A673 (cell line): ENCODE measurements around the gene C5. TPM values are rescaled to one million over a fixed set of nuclear protein-coding genes. Genes with fewer than 3 reads are reported as not detected.
"Not testable (repeated sequence)": the region's sequence is repeated elsewhere in the genome, so short reads cannot be mapped to it uniquely, and the experiment has no call there.

ENCODE experiments used
- BruUV-seq: library from RNA; stranded (reverse); fragments of 400-500 nt; replicated peaks from 2 replicates; lab custom pipeline; 2021; lab: Mats Ljungman, UMichigan
- CTCF ChIA-PET: fragments of 300-600 bp; sonication (Branson Sonifier 250); formaldehyde crosslinking; loops from one replicate; lab custom pipeline; 2022; ENCODE audit warnings: antibody characterized with exemption; lab: Charles Lee
- POLR2A ChIA-PET: fragments of 300-600 bp; sonication (Branson Sonifier 250); formaldehyde crosslinking; loops from one replicate; lab custom pipeline; 2022; ENCODE audit warnings: antibody characterized with exemption; ENCODE audit not compliant: low non-redundant PET; lab: Charles Lee
- DNase-seq: peaks from one replicate; pipeline ENCODE4 v3.0.0-alpha.2; 2015; ENCODE audit warnings: low spot score
- H3K27ac ChIP-seq: fragments of 200-600 bp; sonication (generic); 2 replicates; pipeline ENCODE4 v1.5.1; 2016; ENCODE audit warnings: mixed run types, low read depth, mild to moderate bottlenecking, mixed read lengths, antibody characterized with exemption, low read length; ENCODE audit not compliant: poor library complexity, severe bottlenecking
- H3K27me3 ChIP-seq: fragments of 200-600 bp; sonication (generic); replicated peaks from 2 replicates; pipeline ENCODE4 v1.6.1; 2017; ENCODE audit warnings: mixed run types, low read depth, mild to moderate bottlenecking, mixed read lengths, antibody characterized with exemption, low read length; ENCODE audit not compliant: insufficient read depth, poor library complexity
- H3K36me3 ChIP-seq: fragments of 200-600 bp; sonication (generic); 2 replicates; pipeline ENCODE4 v1.6.1; 2016; ENCODE audit warnings: mixed run types, mild to moderate bottlenecking, mixed read lengths, antibody characterized with exemption, low read length; ENCODE audit not compliant: insufficient read depth, poor library complexity, severe bottlenecking
- H3K4me1 ChIP-seq: fragments of 200-600 bp; sonication (generic); 2 replicates; pipeline ENCODE4 v1.6.1; 2017; ENCODE audit warnings: mixed run types, mild to moderate bottlenecking, mixed read lengths, antibody characterized with exemption, low read length; ENCODE audit not compliant: insufficient read depth, poor library complexity, severe bottlenecking
- H3K4me3 ChIP-seq: fragments of 200-600 bp; sonication (generic); 2 replicates; pipeline ENCODE4 v1.5.1; 2016; ENCODE audit warnings: low read depth, mixed run types, mild to moderate bottlenecking, mixed read lengths, low read length; ENCODE audit not compliant: poor library complexity, severe bottlenecking
- H3K9me3 ChIP-seq: fragments of 200-600 bp; sonication (generic); 2 replicates; pipeline ENCODE4 v1.6.1; 2016; ENCODE audit warnings: mixed run types, low read depth, mild to moderate bottlenecking, mixed read lengths, antibody characterized with exemption, low read length; ENCODE audit not compliant: poor library complexity, severe bottlenecking
- CTCF ChIP-seq: fragments of 300-800, 200-600 bp; sonication (generic); conservative IDR thresholded peaks from 2 replicates; pipeline ENCODE4 v1.5.1; 2017; ENCODE audit warnings: low read depth, mild to moderate bottlenecking, antibody characterized with exemption, low read length, moderate library complexity, mixed read lengths
- EZH2 ChIP-seq: fragments of 200-600 bp; sonication (generic); IDR thresholded peaks from 2 replicates; pipeline ENCODE4 v1.6.1; 2017; ENCODE audit warnings: borderline replicate concordance, low read depth, mild to moderate bottlenecking, mixed read lengths, antibody characterized with exemption, low read length; ENCODE audit not compliant: poor library complexity, severe bottlenecking
- intact Hi-C: fragments of 100-400 bp; cut with micrococcal nuclease; formaldehyde crosslinking; loops from one replicate; pipeline ENCODE4 v1.10.0; 2022; ENCODE audit not compliant: unreplicated experiment
- total RNA-seq: library from RNA; stranded (reverse); gene quantifications from 2 replicates; pipeline ENCODE4 v1.2.3, GENCODE V29; 2021

Gene C5
- total RNA-seq, 1 experiment from 2014 or later, result 4.4 TPM

GRCh38 chr9:120974921-120975320 is 75.2 kb downstream of the C5 start:
- intact Hi-C loops, result no loop called here
- no TSS peak for BruUV-seq
- CTCF ChIA-PET, result no interaction called here

GRCh38 chr9:120974181-120974580 is 75.9 kb downstream of the C5 start:
- Histone ChIP-seq H3K27me3 (no peaks in the 10 kb centered on the region), H3K9me3 (no peaks in the 10 kb centered on the region), H3K27ac (no peak overlapping the region), H3K4me3 (no peak overlapping the region), H3K4me1 (no peaks in the 10 kb centered on the region), H3K36me3 (no peaks in the 10 kb centered on the region)
- TF ChIP-seq CTCF (no peak), EZH2 (no peak)
- ChIA-PET POLR2A (no interaction called here), CTCF (no interaction called here)
- intact Hi-C loops, result no loop called here
- DNase-seq, result no peak
- BruUV-seq, result no TSS peak

More at GRCh38 chr9:120974921-120975320, 75.2 kb downstream of the C5 start:
- Histone ChIP-seq H3K27me3 (no peaks in the 10 kb centered on the region), H3K4me3 (no peak overlapping the region), H3K9me3 (no peaks in the 10 kb centered on the region), H3K36me3 (no peaks in the 10 kb centered on the region), H3K4me1 (no peaks in the 10 kb centered on the region), H3K27ac (no peak overlapping the region)
- no peak for TF ChIP-seq CTCF
- TF ChIP-seq EZH2, result no peak
- POLR2A ChIA-PET, result no interaction called here
- DNase-seq, result no peak

GRCh38 chr9:120971938-120972337 is 78.1 kb downstream of the C5 start:
- Histone ChIP-seq H3K4me3 (no peak overlapping the region), H3K4me1 (no peaks in the 10 kb centered on the region), H3K9me3 (no peaks in the 10 kb centered on the region), H3K27ac (no peak overlapping the region), H3K36me3 (no peaks in the 10 kb centered on the region), H3K27me3 (no peaks in the 10 kb centered on the region)
- ChIA-PET CTCF (no interaction called here), POLR2A (no interaction called here)
- DNase-seq, result no peak
- no TSS peak for BruUV-seq
- no peak for TF ChIP-seq EZH2
- intact Hi-C loops, result no loop called here

GRCh38 chr9:120971471-120971870 is 78.6 kb downstream of the C5 start:
- CTCF ChIA-PET, POLR2A ChIA-PET, H3K27ac ChIP-seq, H3K27me3 ChIP-seq, H3K9me3 ChIP-seq, BruUV-seq, intact Hi-C loops, H3K4me1 ChIP-seq, H3K4me3 ChIP-seq, H3K36me3 ChIP-seq, DNase-seq: not testable (repeated sequence)
